Esophagus muscularis mucosa (tissue), 4 donors: ENCODE data around the gene HOXD4.

Experiments
- CTCF ChIP-seq, 3 experiments: fragments of 200-600 bp in 2 of 3; fragments of 450-650 bp in 1 of 3; sonication (generic) in 2 of 3; IDR thresholded peaks; one replicate each; pipeline ENCODE4 v1.5.1; 2017 to 2019; ENCODE audit warnings: antibody characterized with exemption in 3 of 3, mild to moderate bottlenecking in 2 of 3, moderate library complexity in 1 of 3
- EP300 ChIP-seq: sonication (generic); formaldehyde crosslinking; IDR thresholded peaks from one replicate; pipeline ENCODE4 v1.6.1; 2017; ENCODE audit warnings: antibody characterized with exemption
- POLR2A ChIP-seq: fragments of 450-650 bp; IDR thresholded peaks from one replicate; pipeline ENCODE4 v1.6.1; 2017; ENCODE audit warnings: antibody characterized with exemption, moderate library complexity, mild to moderate bottlenecking, low read depth
- POLR2AphosphoS5 ChIP-seq, 2 donors: sonication (generic); formaldehyde crosslinking; IDR thresholded peaks; one replicate each; pipeline ENCODE4 v1.6.1; 2017; ENCODE audit warnings: antibody characterized with exemption in 2 of 2

- TF ChIP-seq CTCF (IDR thresholded peaks at IDR 0.05): no peak
- no peak for TF ChIP-seq POLR2A
- no peak for TF ChIP-seq POLR2AphosphoS5 (IDR thresholded peaks at IDR 0.05)
- TF ChIP-seq EP300: no peak
Measured at GRCh38 chr2:176138923-176139660, 12.3 kb upstream of the HOXD4 start.
